AG04450 (cell line): ENCODE results near the gene ST3GAL4. TPM values are rescaled to one million over a fixed set of nuclear protein-coding genes. Genes with fewer than 3 reads are reported as not detected.

Experiments
- CTCF ChIA-PET: fragments of 300-600, 350-600 bp; formaldehyde crosslinking; extraction: SDS; loops from one replicate; lab custom pipeline; 2022; ENCODE audit warnings: antibody characterized with exemption, inconsistent platforms; lab: Charles Lee
- POLR2A ChIA-PET: fragments of 350-600 bp; formaldehyde crosslinking; extraction: SDS; loops from one replicate; lab custom pipeline; 2021; ENCODE audit warnings: antibody characterized with exemption, inconsistent platforms; lab: Yijun Ruan, JAX
- DNase-seq: peaks from one replicate; pipeline ENCODE4 v3.0.0-alpha.2; 2011; ENCODE audit warnings: low read depth, low spot score
- H3K27ac ChIP-seq: one replicate; pipeline ENCODE4 v1.5.1; 2012; ENCODE audit warnings: low read depth, low read length, control low read depth
- H3K27me3 ChIP-seq: one replicate; pipeline ENCODE4 v1.6.0; 2012; ENCODE audit warnings: low read length; ENCODE audit not compliant: control insufficient read depth, insufficient read depth
- H3K4me3 ChIP-seq: 2 replicates; pipeline ENCODE4 v1.5.1; 2011; ENCODE audit warnings: mild to moderate bottlenecking, low read depth, low read length, control low read depth
- H3K9me3 ChIP-seq: 2 replicates; pipeline ENCODE4 v1.5.1; 2012; ENCODE audit warnings: low read length; ENCODE audit not compliant: control insufficient read depth, insufficient read depth
- polyA plus RNA-seq: library from polyadenylated mRNA; depleted of rRNA; stranded (reverse); fragments of >200 nt; gene quantifications from 2 replicates; pipeline ENCODE4 v1.2.3, GENCODE V29; 2011
- TF ChIP-seq, protein P1 (sequence below): IDR thresholded peaks from 2 replicates; pipeline ENCODE4 v1.5.1; 2011; ENCODE audit warnings: low read depth, low read length, control low read depth, inconsistent platforms

The ST3GAL4 gene
- polyA plus RNA-seq, 1 experiment, result 13.1 TPM

GRCh38 chr11:126440276-126440675 lies 84.8 kb downstream of the ST3GAL4 start:
- ChIA-PET CTCF (interaction anchor here (0.6 to 7.3 kb wide), 22 partner anchors 9 to 1054 kb away, joined by 3 to 80 read pairs (median 4); no protein-coding TSS in a partner anchor), POLR2A (no interaction called here)
- no peaks in the 10 kb centered on the region for H3K27me3 ChIP-seq
- DNase-seq, result no peak
- TF ChIP-seq, protein P1, sequence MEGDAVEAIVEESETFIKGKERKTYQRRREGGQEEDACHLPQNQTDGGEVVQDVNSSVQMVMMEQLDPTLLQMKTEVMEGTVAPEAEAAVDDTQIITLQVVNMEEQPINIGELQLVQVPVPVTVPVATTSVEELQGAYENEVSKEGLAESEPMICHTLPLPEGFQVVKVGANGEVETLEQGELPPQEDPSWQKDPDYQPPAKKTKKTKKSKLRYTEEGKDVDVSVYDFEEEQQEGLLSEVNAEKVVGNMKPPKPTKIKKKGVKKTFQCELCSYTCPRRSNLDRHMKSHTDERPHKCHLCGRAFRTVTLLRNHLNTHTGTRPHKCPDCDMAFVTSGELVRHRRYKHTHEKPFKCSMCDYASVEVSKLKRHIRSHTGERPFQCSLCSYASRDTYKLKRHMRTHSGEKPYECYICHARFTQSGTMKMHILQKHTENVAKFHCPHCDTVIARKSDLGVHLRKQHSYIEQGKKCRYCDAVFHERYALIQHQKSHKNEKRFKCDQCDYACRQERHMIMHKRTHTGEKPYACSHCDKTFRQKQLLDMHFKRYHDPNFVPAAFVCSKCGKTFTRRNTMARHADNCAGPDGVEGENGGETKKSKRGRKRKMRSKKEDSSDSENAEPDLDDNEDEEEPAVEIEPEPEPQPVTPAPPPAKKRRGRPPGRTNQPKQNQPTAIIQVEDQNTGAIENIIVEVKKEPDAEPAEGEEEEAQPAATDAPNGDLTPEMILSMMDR, result no peak
- no peaks in the 10 kb centered on the region; the same call in 1 of the 2 replicates for H3K9me3 ChIP-seq
- no peak overlapping the region for H3K4me3 ChIP-seq
- H3K27ac ChIP-seq, result no peak overlapping the region

DNA sequence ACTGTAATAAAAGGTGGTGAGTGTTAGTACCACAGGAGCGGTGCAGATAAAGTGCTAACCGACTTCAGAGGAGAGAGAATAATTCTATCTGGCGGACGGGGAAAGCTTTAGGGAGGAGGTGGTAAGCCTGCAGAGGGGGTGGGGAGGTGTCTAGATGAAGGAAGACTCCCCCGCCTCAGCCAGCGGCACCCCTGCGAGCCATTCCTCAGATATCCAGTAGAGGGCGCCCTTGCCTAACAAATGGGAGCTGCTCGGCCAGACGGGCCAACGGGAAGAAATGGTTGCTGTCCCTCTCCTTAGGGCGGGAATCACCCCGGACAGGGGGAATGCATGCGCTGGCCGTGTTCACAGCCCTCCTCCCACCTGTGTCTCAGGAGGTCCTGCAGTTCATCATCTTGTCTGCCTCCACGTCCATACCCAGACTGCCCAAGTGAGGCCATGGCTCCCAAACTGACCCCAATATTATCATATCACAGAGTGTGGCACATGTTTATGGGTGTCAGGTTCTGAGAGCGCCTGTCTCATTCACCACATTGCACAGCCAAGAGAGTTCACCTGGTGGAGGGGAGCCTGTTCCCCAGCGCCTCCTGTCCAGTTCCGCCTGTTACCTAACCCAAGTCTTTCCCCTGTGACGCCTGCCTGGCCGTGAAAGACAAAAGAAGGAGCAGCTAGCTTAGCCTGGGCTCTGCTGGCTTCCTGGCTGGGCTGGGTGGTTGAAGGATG lies 85.5 kb downstream of the ST3GAL4 start:
- POLR2A ChIA-PET, result no interaction called here
- no peaks in the 10 kb centered on the region; the same call in 1 of the 2 replicates for H3K9me3 ChIP-seq
- DNase-seq, result no peak

GRCh38 chr11:126443120-126443519 lies 87.6 kb downstream of the ST3GAL4 start:
- TF ChIP-seq, protein P1, result no peak
- H3K9me3 ChIP-seq, result no peaks in the 10 kb centered on the region
- ChIA-PET POLR2A (no interaction called here), CTCF (interaction anchor here (0.8 to 7.3 kb wide), 4 partner anchors 9 to 1715 kb away, joined by 3 to 80 read pairs (median 28); no protein-coding TSS in a partner anchor)
- H3K27ac ChIP-seq, result no peak overlapping the region
- no peak for DNase-seq
- no peaks in the 10 kb centered on the region for H3K27me3 ChIP-seq
- H3K4me3 ChIP-seq, result no peak overlapping the region

More for the DNA sequence above, 85.5 kb downstream of the ST3GAL4 start:
- Histone ChIP-seq H3K27me3 (no peaks in the 10 kb centered on the region), H3K27ac (no peak overlapping the region), H3K4me3 (no peak overlapping the region)
- TF ChIP-seq, protein P1, result peak; percentile 92
- CTCF ChIA-PET, result interaction anchor here (0.6 to 7.3 kb wide), 30 partner anchors 8 to 1053 kb away, joined by 3 to 80 read pairs (median 4); no protein-coding TSS in a partner anchor

DNA sequence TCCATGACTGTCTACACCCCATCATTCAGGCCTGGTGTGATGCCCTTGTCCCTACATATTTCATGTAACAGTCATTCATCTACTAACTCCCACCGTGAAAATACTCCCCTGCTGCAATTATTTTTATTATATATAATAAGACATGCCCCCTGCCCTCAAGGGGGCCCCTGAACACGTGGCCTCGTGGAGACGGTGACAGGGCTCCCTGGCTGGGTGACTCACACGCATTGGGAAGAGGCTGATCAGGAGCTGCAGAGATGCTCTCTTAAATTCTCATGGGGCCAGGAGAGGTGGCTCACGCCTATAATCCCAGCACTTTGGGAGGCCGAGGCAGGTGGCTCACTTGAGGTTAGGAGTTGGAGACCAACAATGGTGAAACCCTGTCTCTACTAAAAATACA lies 88.6 kb downstream of the ST3GAL4 start:
- H3K9me3 ChIP-seq, result no peaks in the 10 kb centered on the region; the same call in 1 of the 2 replicates
- no peaks in the 10 kb centered on the region for H3K27me3 ChIP-seq
- CTCF ChIA-PET, result interaction anchor here (0.6 to 7.3 kb wide), 3 partner anchors 37 to 163 kb away, joined by 3 to 80 read pairs (median 9); no protein-coding TSS in a partner anchor
- TF ChIP-seq, protein P1, result no peak
- POLR2A ChIA-PET, result no interaction called here
- no peak for DNase-seq
- no peak overlapping the region for H3K27ac ChIP-seq
- no peak overlapping the region for H3K4me3 ChIP-seq

DNA sequence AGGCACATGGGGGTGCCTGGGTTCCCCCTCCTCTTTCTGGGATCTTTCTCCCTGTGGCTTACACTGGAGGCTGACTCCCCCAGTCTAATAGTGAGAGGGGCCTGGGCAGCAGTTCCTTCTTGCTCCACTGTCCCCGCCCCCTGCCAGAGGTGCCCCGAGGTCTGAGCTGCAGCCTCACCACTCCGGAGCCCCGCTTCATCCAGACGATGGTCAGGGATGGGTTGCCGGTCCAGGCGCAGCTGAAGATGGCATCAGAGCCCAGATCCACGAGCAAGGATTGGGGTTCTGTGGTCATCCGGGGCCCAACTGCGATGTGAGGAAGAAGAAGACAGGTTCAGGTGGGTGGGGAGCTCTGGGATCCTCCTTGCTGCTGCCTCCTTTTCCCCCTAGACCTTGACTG lies 91.1 kb downstream of the ST3GAL4 start:
- POLR2A ChIA-PET, result no interaction called here
- TF ChIP-seq, protein P1, result no peak
- H3K27ac ChIP-seq, result no peak overlapping the region
- CTCF ChIA-PET, result interaction anchor here (7.3 kb wide), 1 partner anchor 34 kb away, joined by 80 read pairs; no protein-coding TSS in a partner anchor
- H3K27me3 ChIP-seq, result peaks cover under 1% of the 10 kb centered on the region
- peaks cover 20% of the 10 kb centered on the region for H3K9me3 ChIP-seq
- H3K4me3 ChIP-seq, result no peak overlapping the region
- no peak for DNase-seq
